Lower lobe of right lung (tissue), 2 donors: ENCODE data around the gene TEPSIN. TPM values are rescaled to one million over a fixed set of nuclear protein-coding genes. Genes with fewer than 3 reads are reported as not detected.

Experiments
- ATAC-seq, 2 donors: fragments of 200-7000 bp; cut with Tn5 transposase; one replicate each; pipeline ENCODE4 v1.9.1; 2020 to 2022; ENCODE audit warnings: mild to moderate bottlenecking in 2 of 2, moderate library complexity in 2 of 2
- DNase-seq: peaks from one replicate; pipeline ENCODE4 v3.0.0-alpha.2; 2020
- H3K27ac ChIP-seq: fragments of 200-600 bp; one replicate; pipeline ENCODE4 v1.8.0; 2022
- H3K27me3 ChIP-seq: fragments of 200-600 bp; one replicate; pipeline ENCODE4 v1.8.0; 2022; ENCODE audit warnings: low read depth
- H3K36me3 ChIP-seq: fragments of 200-600 bp; one replicate; pipeline ENCODE4 v1.8.0; 2022; ENCODE audit warnings: mild to moderate bottlenecking
- H3K4me1 ChIP-seq: fragments of 200-600 bp; one replicate; pipeline ENCODE4 v1.8.0; 2022
- H3K4me3 ChIP-seq: fragments of 200-600 bp; one replicate; pipeline ENCODE4 v1.8.0; 2022; ENCODE audit warnings: mild to moderate bottlenecking
- H3K9me3 ChIP-seq: fragments of 200-600 bp; one replicate; pipeline ENCODE4 v1.8.0; 2022
- CTCF ChIP-seq: fragments of 200-600 bp; IDR thresholded peaks from one replicate; pipeline ENCODE4 v1.8.0; 2022; ENCODE audit warnings: antibody characterized with exemption, mild to moderate bottlenecking
- intact Hi-C: fragments of 100-400 bp; cut with DNase I; formaldehyde crosslinking; loops from one replicate; pipeline ENCODE4 v1.11.0; 2022
- total RNA-seq: library from RNA; stranded (reverse); fragmentation: NEBNext Ultra II Directional; extraction: Animal tissue kit (Norgen Biotek cat#: 25700); gene quantifications from one replicate; pipeline ENCODE4 v1.2.1, GENCODE V29; 2021
- donor health status: DM: no; HTN: yes; CAD: no; lungs with severe emphysema.

Gene TEPSIN
- total RNA-seq, 1 donor from 2014 or later, result 43.2 TPM

GRCh38 chr17:81247339-81247990 lies 8.6 kb upstream of the TEPSIN start:
- no peak overlapping the region for H3K4me3 ChIP-seq
- peaks cover 46% of the 10 kb centered on the region for H3K36me3 ChIP-seq
- DNase-seq (no peak), ATAC-seq (no peak)
- H3K9me3 ChIP-seq, result no peaks in the 10 kb centered on the region
- H3K27me3 ChIP-seq, result no peaks in the 10 kb centered on the region
- H3K27ac ChIP-seq, result no peak overlapping the region
- TF ChIP-seq CTCF, result no peak
- no peaks in the 10 kb centered on the region for H3K4me1 ChIP-seq
- intact Hi-C loops, result no loop called here

GRCh38 chr17:81246679-81247338 lies 8.0 kb upstream of the TEPSIN start:
- H3K4me1 ChIP-seq, result no peaks in the 10 kb centered on the region
- TF ChIP-seq CTCF, result no peak
- no peaks in the 10 kb centered on the region for H3K27me3 ChIP-seq
- peaks cover 39% of the 10 kb centered on the region for H3K36me3 ChIP-seq
- no peak overlapping the region for H3K27ac ChIP-seq
- DNase-seq (peak; percentile 44), ATAC-seq (peak in 1 of 2 donors; percentile 3)
- intact Hi-C loops, result no loop called here
- H3K4me3 ChIP-seq, result no peak overlapping the region
- no peaks in the 10 kb centered on the region for H3K9me3 ChIP-seq

- no peak overlapping the region for H3K4me3 ChIP-seq
- TF ChIP-seq CTCF, result no peak
- ATAC-seq, result peak in 1 of 2 donors; percentile 1
- H3K36me3 ChIP-seq, result peaks cover 34% of the 10 kb centered on the region
- no peaks in the 10 kb centered on the region for H3K4me1 ChIP-seq
- DNase-seq, result peak; percentile 41
- intact Hi-C loops, result no loop called here
- no peaks in the 10 kb centered on the region for H3K9me3 ChIP-seq
- H3K27me3 ChIP-seq, result no peaks in the 10 kb centered on the region
- no peak overlapping the region for H3K27ac ChIP-seq
Observed at GRCh38 chr17:81246343-81246670, 7.5 kb upstream of the TEPSIN start.

GRCh38 chr17:81245665-81246342 lies 6.9 kb upstream of the TEPSIN start:
- Histone ChIP-seq H3K36me3 (peaks cover 34% of the 10 kb centered on the region), H3K27ac (no peak overlapping the region), H3K4me3 (no peak overlapping the region), H3K9me3 (no peaks in the 10 kb centered on the region), H3K27me3 (no peaks in the 10 kb centered on the region), H3K4me1 (no peaks in the 10 kb centered on the region)
- DNase-seq (peak; percentile 44), ATAC-seq (no peak)
- no peak for TF ChIP-seq CTCF
- intact Hi-C loops, result no loop called here

GRCh38 chr17:81245024-81245664 lies 6.3 kb upstream of the TEPSIN start:
- no peak for ATAC-seq
- TF ChIP-seq CTCF, result no peak
- intact Hi-C loops, result no loop called here

More at GRCh38 chr17:81245024-81245664, 6.3 kb upstream of the TEPSIN start:
- Histone ChIP-seq H3K27ac (no peak overlapping the region), H3K4me1 (peaks cover 6% of the 10 kb centered on the region), H3K27me3 (no peaks in the 10 kb centered on the region), H3K4me3 (no peak overlapping the region), H3K9me3 (no peaks in the 10 kb centered on the region), H3K36me3 (peaks cover 28% of the 10 kb centered on the region)
- DNase-seq, result peak; percentile 36
